ENCODE measurements around the gene STK16.

DNA sequence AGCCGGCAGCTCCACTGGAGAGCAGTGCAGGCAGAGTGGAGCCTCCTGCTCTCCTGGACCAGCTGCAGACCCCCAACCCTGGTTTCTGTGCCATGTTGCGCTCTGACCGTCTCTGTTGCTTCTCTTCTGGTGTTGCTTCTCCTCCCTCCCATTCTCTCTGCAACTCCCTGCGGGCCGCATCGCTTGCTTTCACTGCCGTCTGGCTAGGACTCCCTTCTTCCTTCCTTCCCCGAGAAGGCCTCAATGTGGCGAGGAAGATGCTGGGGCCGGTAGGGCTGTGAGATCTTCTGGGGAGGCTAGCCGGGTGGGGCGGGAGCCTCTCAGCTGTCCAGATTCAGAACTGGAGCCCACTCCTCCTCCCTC is 40.1 kb downstream of the STK16 start:
- TF ChIP-seq, protein P1, sequence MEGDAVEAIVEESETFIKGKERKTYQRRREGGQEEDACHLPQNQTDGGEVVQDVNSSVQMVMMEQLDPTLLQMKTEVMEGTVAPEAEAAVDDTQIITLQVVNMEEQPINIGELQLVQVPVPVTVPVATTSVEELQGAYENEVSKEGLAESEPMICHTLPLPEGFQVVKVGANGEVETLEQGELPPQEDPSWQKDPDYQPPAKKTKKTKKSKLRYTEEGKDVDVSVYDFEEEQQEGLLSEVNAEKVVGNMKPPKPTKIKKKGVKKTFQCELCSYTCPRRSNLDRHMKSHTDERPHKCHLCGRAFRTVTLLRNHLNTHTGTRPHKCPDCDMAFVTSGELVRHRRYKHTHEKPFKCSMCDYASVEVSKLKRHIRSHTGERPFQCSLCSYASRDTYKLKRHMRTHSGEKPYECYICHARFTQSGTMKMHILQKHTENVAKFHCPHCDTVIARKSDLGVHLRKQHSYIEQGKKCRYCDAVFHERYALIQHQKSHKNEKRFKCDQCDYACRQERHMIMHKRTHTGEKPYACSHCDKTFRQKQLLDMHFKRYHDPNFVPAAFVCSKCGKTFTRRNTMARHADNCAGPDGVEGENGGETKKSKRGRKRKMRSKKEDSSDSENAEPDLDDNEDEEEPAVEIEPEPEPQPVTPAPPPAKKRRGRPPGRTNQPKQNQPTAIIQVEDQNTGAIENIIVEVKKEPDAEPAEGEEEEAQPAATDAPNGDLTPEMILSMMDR (IDR thresholded peaks at IDR 0.05) = no peak
- TF ChIP-seq POLR2A (IDR thresholded peaks at IDR 0.05) = no peak
